ENCODE data around the gene LOXL3. TPM values are rescaled to one million over a fixed set of nuclear protein-coding genes. Genes with fewer than 3 reads are reported as not detected.

Gene LOXL3
- total and polyA plus RNA-seq, 9 donors: 6.1 to 10.8 (median 7.1) TPM

DNA sequence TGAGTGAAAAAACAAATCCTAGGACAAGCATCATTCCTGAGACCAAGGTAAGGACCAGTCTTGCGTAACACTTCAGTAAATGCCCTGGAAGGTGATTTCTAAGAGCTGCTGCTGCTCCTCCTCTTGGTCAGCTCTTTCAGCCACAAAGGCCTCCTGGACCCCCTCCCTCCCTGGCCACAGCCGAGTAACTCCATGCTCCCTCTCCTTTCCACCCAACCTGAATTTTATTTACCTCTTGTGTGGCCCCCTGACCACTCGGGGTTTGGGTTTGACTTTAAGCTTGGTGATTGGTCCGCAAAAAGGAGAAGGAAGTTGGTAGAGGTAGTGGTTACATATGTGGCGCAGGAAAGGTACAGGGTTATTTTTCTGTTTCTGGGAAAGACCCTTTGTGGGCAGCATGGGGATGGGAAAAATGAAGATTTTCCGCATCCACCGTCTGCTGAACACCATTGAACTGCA, 14.8 kb downstream of the LOXL3 start:
- Histone ChIP-seq H3K9me3 (replicated peaks; ENCODE audit: control insufficient read depth, low read depth, low read length) (no peaks in the 10 kb centered on the region), H3K27ac (ENCODE audit: low read length) (no peak overlapping the region), H3K4me3 (ENCODE audit: low read length) (no peak overlapping the region), H3K36me3 (ENCODE audit: control insufficient read depth, insufficient read depth, low read length) (no peaks in the 10 kb centered on the region), H3K27me3 (ENCODE audit: control insufficient read depth, insufficient read depth, low read length) (no peaks in the 10 kb centered on the region), H3K4me1 (ENCODE audit: control insufficient read depth, insufficient read depth, low read length) (no peaks in the 10 kb centered on the region)
- DNase-seq: no peak
- WGBS (ENCODE audit: insufficient coverage): 78% methylated on average over 6 of the region's 7 CpGs

DNA sequence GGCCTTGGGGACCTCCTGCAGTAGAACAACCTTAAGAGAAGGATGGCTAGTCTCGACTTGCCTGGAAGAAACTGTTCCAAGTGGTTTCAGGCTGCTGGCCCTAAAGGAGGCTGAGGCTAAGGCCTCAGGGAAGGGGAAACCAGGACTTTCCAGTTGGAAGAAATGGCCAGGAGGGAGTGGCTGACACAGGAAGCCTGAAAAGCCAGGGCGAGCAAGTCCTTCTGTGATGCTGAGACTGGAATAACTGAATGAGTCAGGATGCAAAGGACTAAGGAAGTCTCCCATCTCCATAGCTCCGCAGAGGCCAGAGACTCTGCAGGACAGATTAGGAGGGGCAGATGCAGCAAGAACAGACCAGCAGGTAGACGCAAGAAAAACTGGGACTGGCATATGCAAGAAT, 16.6 kb downstream of the LOXL3 start:
- 55% methylated on average over 4 of the region's 4 CpGs for WGBS (ENCODE audit: insufficient coverage)
- H3K27me3 ChIP-seq (ENCODE audit: control insufficient read depth, insufficient read depth, low read length): no peaks in the 10 kb centered on the region
- peaks cover 10% of the 10 kb centered on the region for H3K36me3 ChIP-seq (ENCODE audit: control insufficient read depth, insufficient read depth, low read length)
- H3K9me3 ChIP-seq (replicated peaks; ENCODE audit: control insufficient read depth, low read depth, low read length): no peaks in the 10 kb centered on the region
- no peak overlapping the region for H3K4me3 ChIP-seq (ENCODE audit: low read length)
- H3K4me1 ChIP-seq (ENCODE audit: control insufficient read depth, insufficient read depth, low read length): no peaks in the 10 kb centered on the region
- peak; percentile 12 for DNase-seq
- no peak overlapping the region for H3K27ac ChIP-seq (ENCODE audit: low read length)

- H3K4me1 ChIP-seq (ENCODE audit: control insufficient read depth, insufficient read depth, low read length): peaks cover 4% of the 10 kb centered on the region
- peaks cover 16% of the 10 kb centered on the region for H3K36me3 ChIP-seq (ENCODE audit: control insufficient read depth, insufficient read depth, low read length)
- H3K4me3 ChIP-seq (ENCODE audit: low read length): no peak overlapping the region
- WGBS (ENCODE audit: insufficient coverage): 92% methylated on average over 17 of the region's 23 CpGs
- no peak for DNase-seq
- H3K9me3 ChIP-seq (replicated peaks; ENCODE audit: control insufficient read depth, low read depth, low read length): no peaks in the 10 kb centered on the region
- no peaks in the 10 kb centered on the region for H3K27me3 ChIP-seq (ENCODE audit: control insufficient read depth, insufficient read depth, low read length)
- no peak overlapping the region for H3K27ac ChIP-seq (ENCODE audit: low read length)
These were observed 17.4 kb downstream of the LOXL3 start for GRCh38 chr2:74536166-74536950.

GRCh38 chr2:74535440-74535965, 18.2 kb downstream of the LOXL3 start:
- DNase-seq: no peak
- no peaks in the 10 kb centered on the region for H3K9me3 ChIP-seq (replicated peaks; ENCODE audit: control insufficient read depth, low read depth, low read length)
- no peak overlapping the region for H3K27ac ChIP-seq (ENCODE audit: low read length)
- H3K4me1 ChIP-seq (ENCODE audit: control insufficient read depth, insufficient read depth, low read length): peaks cover 13% of the 10 kb centered on the region
- H3K36me3 ChIP-seq (ENCODE audit: control insufficient read depth, insufficient read depth, low read length): peaks cover 22% of the 10 kb centered on the region
- no peak overlapping the region for H3K4me3 ChIP-seq (ENCODE audit: low read length)
- 93% methylated on average over 10 of the region's 10 CpGs for WGBS (ENCODE audit: insufficient coverage)
- H3K27me3 ChIP-seq (ENCODE audit: control insufficient read depth, insufficient read depth, low read length): no peaks in the 10 kb centered on the region

- Histone ChIP-seq H3K36me3 (ENCODE audit: control insufficient read depth, insufficient read depth, low read length) (peaks cover 22% of the 10 kb centered on the region), H3K4me3 (ENCODE audit: low read length) (no peak overlapping the region), H3K27me3 (ENCODE audit: control insufficient read depth, insufficient read depth, low read length) (no peaks in the 10 kb centered on the region), H3K4me1 (ENCODE audit: control insufficient read depth, insufficient read depth, low read length) (peaks cover 13% of the 10 kb centered on the region), H3K27ac (ENCODE audit: low read length) (no peak overlapping the region), H3K9me3 (replicated peaks; ENCODE audit: control insufficient read depth, low read depth, low read length) (no peaks in the 10 kb centered on the region)
- peak; percentile 7 for DNase-seq
- WGBS (ENCODE audit: insufficient coverage): 84% methylated on average over 9 of the region's 12 CpGs
These were observed 19.3 kb downstream of the LOXL3 start for GRCh38 chr2:74534411-74534810.

DNA sequence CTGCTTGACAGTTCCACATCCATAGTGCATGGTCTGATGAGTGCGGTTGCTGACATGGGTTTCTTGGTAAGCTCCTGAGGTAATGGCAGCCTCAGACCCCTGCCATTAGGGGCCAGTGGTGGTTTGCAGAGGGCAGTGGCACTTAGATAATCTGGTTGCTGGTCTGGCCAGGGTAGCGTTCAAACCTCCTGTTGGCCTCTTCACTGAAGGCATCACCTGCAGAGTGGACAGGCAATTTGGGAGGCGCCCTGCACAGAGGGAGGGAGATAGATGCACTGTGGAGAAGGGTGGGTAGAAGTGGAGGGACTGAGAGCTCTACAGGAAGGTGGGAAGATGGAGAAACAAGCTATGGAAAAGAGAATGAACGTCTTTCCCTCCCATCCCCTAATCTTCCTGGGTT, 20.3 kb downstream of the LOXL3 start:
- WGBS (ENCODE audit: insufficient coverage): 94% methylated on average over 2 of the region's 4 CpGs
- DNase-seq: no peak
- no peaks in the 10 kb centered on the region for H3K9me3 ChIP-seq (replicated peaks; ENCODE audit: control insufficient read depth, low read depth, low read length)

DNA sequence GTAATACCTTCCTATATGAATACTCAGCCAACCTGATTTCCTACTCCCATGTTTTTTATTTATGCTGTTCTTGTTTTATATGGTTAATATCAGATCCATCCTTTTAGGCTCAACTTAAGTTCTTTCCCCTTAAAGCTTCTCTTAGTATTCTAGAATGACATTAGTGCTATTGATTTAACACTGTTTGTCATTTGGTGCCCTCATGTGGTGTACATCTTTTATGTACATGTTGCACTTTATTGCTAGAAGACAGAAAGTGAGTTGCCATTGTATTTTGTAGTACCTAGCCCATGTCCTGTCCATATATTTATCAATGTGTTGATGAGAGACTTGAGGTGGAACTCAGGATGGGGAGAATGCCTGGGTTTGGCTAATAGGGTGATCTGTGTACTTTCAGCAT, 21.5 kb downstream of the LOXL3 start:
- no peaks in the 10 kb centered on the region for H3K9me3 ChIP-seq (replicated peaks; ENCODE audit: control insufficient read depth, low read depth, low read length)
- H3K27me3 ChIP-seq (ENCODE audit: control insufficient read depth, insufficient read depth, low read length): no peaks in the 10 kb centered on the region
- no peak overlapping the region for H3K27ac ChIP-seq (ENCODE audit: low read length)
- peaks cover 25% of the 10 kb centered on the region for H3K4me1 ChIP-seq (ENCODE audit: control insufficient read depth, insufficient read depth, low read length)
- DNase-seq: peak; percentile 65
- no peak overlapping the region for H3K4me3 ChIP-seq (ENCODE audit: low read length)
- H3K36me3 ChIP-seq (ENCODE audit: control insufficient read depth, insufficient read depth, low read length): peaks cover 36% of the 10 kb centered on the region

More for the DNA sequence above, 20.3 kb downstream of the LOXL3 start:
- Histone ChIP-seq H3K36me3 (ENCODE audit: control insufficient read depth, insufficient read depth, low read length) (peaks cover 23% of the 10 kb centered on the region), H3K4me1 (ENCODE audit: control insufficient read depth, insufficient read depth, low read length) (peaks cover 20% of the 10 kb centered on the region), H3K27ac (ENCODE audit: low read length) (no peak overlapping the region), H3K4me3 (ENCODE audit: low read length) (no peak overlapping the region), H3K27me3 (ENCODE audit: control insufficient read depth, insufficient read depth, low read length) (no peaks in the 10 kb centered on the region)

GRCh38 chr2:74531666-74532065, 22.1 kb downstream of the LOXL3 start:
- Histone ChIP-seq H3K27me3 (ENCODE audit: control insufficient read depth, insufficient read depth, low read length) (no peaks in the 10 kb centered on the region), H3K4me1 (ENCODE audit: control insufficient read depth, insufficient read depth, low read length) (peaks cover 25% of the 10 kb centered on the region), H3K9me3 (replicated peaks; ENCODE audit: control insufficient read depth, low read depth, low read length) (no peaks in the 10 kb centered on the region), H3K27ac (ENCODE audit: low read length) (no peak overlapping the region), H3K36me3 (ENCODE audit: control insufficient read depth, insufficient read depth, low read length) (peaks cover 41% of the 10 kb centered on the region), H3K4me3 (ENCODE audit: low read length) (no peak overlapping the region)
- DNase-seq: peak; percentile 7
- 86% methylated on average over 7 of the region's 7 CpGs for WGBS (ENCODE audit: insufficient coverage)

DNA sequence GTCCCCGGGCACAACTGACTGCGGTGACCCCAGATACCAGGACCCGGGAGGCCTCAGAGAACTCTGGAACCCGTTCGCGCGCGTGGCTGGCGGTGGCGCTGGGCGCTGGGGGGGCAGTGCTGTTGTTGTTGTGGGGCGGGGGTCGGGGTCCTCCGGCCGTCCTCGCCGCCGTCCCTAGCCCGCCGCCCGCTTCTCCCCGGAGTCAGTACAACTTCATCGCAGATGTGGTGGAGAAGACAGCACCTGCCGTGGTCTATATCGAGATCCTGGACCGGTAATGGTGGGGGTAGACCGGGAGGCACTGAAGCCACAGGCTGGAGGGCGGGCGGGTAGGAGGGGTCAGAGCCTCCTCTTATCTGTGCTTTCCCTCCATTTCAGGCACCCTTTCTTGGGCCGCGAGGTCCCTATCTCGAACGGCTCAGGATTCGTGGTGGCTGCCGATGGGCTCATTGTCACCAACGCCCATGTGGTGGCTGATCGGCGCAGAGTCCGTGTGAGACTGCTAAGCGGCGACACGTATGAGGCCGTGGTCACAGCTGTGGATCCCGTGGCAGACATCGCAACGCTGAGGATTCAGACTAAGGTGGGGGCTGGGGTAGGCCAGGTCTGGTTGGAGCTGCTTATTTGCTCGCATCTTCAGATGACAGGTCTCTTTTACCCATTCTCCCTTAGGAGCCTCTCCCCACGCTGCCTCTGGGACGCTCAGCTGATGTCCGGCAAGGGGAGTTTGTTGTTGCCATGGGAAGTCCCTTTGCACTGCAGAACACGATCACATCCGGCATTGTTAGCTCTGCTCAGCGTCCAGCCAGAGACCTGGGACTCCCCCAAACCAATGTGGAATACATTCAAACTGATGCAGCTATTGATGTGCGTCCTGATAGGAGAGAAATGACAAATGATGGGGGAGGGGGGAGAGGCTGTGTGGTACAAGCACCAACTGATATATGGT, 23.2 kb downstream of the LOXL3 start:
- peak; percentile 62 for DNase-seq
- under 1% methylated on average over 23 of the region's 54 CpGs for WGBS (ENCODE audit: insufficient coverage)
- Histone ChIP-seq H3K27ac (ENCODE audit: low read length) (peak overlapping the region; percentile 96), H3K36me3 (ENCODE audit: control insufficient read depth, insufficient read depth, low read length) (peaks cover 53% of the 10 kb centered on the region), H3K27me3 (ENCODE audit: control insufficient read depth, insufficient read depth, low read length) (no peaks in the 10 kb centered on the region), H3K9me3 (replicated peaks; ENCODE audit: control insufficient read depth, low read depth, low read length) (no peaks in the 10 kb centered on the region), H3K4me3 (ENCODE audit: low read length) (peak overlapping the region; percentile 99), H3K4me1 (ENCODE audit: control insufficient read depth, insufficient read depth, low read length) (peaks cover 25% of the 10 kb centered on the region)
